Ishikawa (cell line): ENCODE results near the gene ZNF136.

Experiments
- CEBPB ChIP-seq: IDR thresholded peaks from 2 replicates; pipeline ENCODE4 v1.6.1; 2012
- EP300 ChIP-seq: IDR thresholded peaks from 2 replicates; pipeline ENCODE4 v1.6.1; 2012; ENCODE audit warnings: borderline replicate concordance
- FOXM1 ChIP-seq: IDR thresholded peaks from 2 replicates; pipeline ENCODE4 v1.6.1; 2012; ENCODE audit warnings: low read depth, borderline replicate concordance
- MAX ChIP-seq: IDR thresholded peaks from 2 replicates; pipeline ENCODE4 v1.6.1; 2012
- REST ChIP-seq: IDR thresholded peaks from 2 replicates; pipeline ENCODE4 v1.6.1; 2012; ENCODE audit warnings: low read depth, mild to moderate bottlenecking
- TCF12 ChIP-seq: IDR thresholded peaks from 2 replicates; pipeline ENCODE4 v1.6.1; 2012; ENCODE audit warnings: low read depth

DNA sequence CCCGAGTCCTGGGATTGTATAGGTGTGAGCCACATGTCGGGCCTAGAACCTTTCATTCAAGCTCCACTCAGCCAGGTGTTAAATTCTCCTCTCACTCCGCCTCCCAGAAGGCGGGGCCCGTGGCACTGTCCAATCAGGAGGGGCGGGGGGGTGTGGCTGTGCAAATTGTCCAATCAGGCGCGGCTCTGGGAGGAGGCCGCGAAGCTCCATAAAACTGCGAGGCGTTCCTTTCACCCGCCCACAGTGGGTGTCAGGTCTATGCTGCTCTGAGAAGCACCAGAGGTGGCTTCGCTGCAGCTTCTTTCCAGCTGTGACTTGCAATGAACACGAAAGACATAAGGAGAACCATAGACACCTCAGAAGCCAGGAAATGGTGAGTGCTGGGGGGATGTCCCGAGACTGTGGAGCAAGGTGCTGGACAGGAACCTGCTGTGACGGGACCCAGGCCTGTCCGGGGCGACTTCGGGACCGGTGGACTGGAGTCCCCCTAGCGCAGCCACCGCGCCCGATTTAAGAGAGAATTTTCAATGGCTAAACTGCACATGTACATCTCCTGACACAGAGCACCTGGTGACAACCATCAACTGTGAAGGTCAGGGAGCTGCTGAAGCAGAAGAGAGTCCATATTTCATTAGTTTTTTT, 3.0 kb upstream of the ZNF136 start:
- TF ChIP-seq TCF12 (no peak), CEBPB (no peak), FOXM1 (no peak), REST (no peak), EP300 (no peak), MAX (no peak)
